Mesodermal cell (in vitro differentiated cells): ENCODE results near the gene LDLRAD4.

Source experiments
- H3K27ac ChIP-seq: 2 replicates; pipeline ENCODE4 v1.7.0; 2013; ENCODE audit warnings: mild to moderate bottlenecking, low read depth, low read length, moderate library complexity; ENCODE audit not compliant: severe bottlenecking
- H3K36me3 ChIP-seq: 2 replicates; pipeline ENCODE4 v1.7.1; 2013; ENCODE audit warnings: mild to moderate bottlenecking, low read length, moderate library complexity; ENCODE audit not compliant: control insufficient read depth, insufficient read depth
- H3K4me1 ChIP-seq: one replicate; pipeline ENCODE4 v1.7.1; 2013; ENCODE audit warnings: mild to moderate bottlenecking, low read length; ENCODE audit not compliant: insufficient read depth, control insufficient read depth, poor library complexity, severe bottlenecking
- H3K4me3 ChIP-seq: 2 replicates; pipeline ENCODE4 v1.7.0; 2013; ENCODE audit warnings: low read length, control low read depth, mild to moderate bottlenecking; ENCODE audit not compliant: insufficient read depth, poor library complexity, severe bottlenecking; ENCODE audit errors: extremely low read depth
- H3K9me3 ChIP-seq: 2 replicates; pipeline ENCODE4 v1.7.1; 2013; ENCODE audit warnings: mild to moderate bottlenecking, low read length, moderate library complexity; ENCODE audit not compliant: control insufficient read depth
- WGBS, 2 experiments: methylation state at CpG; one replicate each; pipeline ENCODE4 v1.1.5; 2013; ENCODE audit warnings: missing lambda C conversion rate in 2 of 2; ENCODE audit not compliant: insufficient coverage in 2 of 2; 5-methylcytosine and 5-hydroxymethylcytosine counted together

Gene LDLRAD4

DNA sequence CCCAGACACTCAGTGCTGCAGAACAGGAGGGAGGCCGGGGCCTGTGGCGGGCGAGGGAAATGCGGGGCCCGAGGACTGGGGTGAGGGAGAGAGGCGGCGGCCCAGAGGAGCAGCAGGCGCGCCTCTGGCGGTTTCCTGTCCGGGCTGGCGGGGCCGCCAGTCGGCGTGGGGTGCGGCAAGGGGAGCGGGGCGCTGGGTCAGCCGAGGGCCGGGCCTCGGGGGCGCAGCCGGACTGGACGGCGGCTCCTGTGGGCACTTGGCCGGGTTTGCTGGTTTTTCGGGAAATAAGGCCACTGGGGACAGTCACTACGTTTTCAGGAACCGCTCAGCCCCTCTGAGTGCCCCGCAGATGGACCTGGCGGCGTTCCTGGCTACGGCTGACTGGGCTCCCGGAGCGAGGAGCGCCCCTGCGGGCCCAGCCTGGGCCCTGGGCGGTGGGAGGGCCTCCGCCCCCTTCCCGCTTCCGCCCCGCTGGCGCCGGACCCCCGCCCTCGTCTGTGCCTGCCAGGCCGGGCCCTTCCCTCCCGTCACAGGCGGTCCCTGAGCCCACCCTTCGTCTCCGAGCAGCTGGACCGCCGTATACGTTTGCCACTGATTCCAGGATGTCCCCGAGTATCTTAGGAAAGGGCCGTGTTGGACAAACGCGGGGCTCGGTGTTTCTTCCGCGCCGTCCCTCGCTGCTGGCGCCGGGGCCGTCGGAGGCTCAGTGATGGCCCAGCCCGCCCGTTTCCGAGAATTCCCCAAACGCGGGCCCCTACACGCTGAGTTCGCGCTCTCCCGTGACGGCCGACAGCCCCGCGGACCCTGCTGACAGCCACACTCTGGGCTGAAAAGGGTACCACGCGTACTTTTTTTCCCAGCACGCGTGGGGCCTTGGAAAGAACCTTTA lies 423.2 kb downstream of the LDLRAD4 start:
- no peaks in the 10 kb centered on the region for H3K9me3 ChIP-seq
- H3K4me1 ChIP-seq, result no peaks in the 10 kb centered on the region
- H3K4me3 ChIP-seq, result no peak overlapping the region
- no peaks in the 10 kb centered on the region for H3K36me3 ChIP-seq
- WGBS, 2 experiments, result 71 to 77% methylated on average over 70 to 83 of the region's 84 CpGs
- no peak overlapping the region for H3K27ac ChIP-seq

DNA sequence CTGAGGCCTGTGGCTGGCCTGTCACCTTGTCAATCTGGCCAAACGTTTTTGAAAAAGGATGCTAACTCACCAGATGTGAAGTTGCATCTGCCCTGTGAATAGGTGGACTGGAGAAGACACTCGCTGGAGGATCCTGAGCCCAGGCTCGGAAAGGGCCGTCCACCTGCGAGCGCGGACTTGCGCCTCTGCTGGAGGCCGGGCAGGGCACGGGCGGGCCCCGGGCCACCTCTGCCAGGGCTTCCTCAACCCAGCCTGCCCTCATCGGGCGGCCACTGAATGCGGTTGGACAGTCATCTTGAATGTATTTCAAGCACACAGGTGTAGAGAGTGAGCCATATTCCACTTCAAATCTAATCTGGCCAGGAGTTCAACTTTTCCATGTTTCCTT lies 423.9 kb downstream of the LDLRAD4 start:
- no peaks in the 10 kb centered on the region for H3K9me3 ChIP-seq
- WGBS, 2 experiments, result 80 to 92% methylated on average over 3 to 12 of the region's 15 CpGs

GRCh38 chr18:13643261-13643751 lies 424.7 kb downstream of the LDLRAD4 start:
- no peak overlapping the region for H3K4me3 ChIP-seq
- no peaks in the 10 kb centered on the region for H3K9me3 ChIP-seq
- H3K36me3 ChIP-seq, result no peaks in the 10 kb centered on the region
- WGBS, 2 experiments, result 93% methylated on average over 2 of the region's 16 CpGs; no CpG with 5 or more reads in 1 of the 2 experiments
- H3K27ac ChIP-seq, result no peak overlapping the region
- no peaks in the 10 kb centered on the region for H3K4me1 ChIP-seq

More for the DNA sequence above, 423.9 kb downstream of the LDLRAD4 start:
- Histone ChIP-seq H3K27ac (no peak overlapping the region), H3K4me1 (no peaks in the 10 kb centered on the region), H3K4me3 (no peak overlapping the region), H3K36me3 (no peaks in the 10 kb centered on the region)

DNA sequence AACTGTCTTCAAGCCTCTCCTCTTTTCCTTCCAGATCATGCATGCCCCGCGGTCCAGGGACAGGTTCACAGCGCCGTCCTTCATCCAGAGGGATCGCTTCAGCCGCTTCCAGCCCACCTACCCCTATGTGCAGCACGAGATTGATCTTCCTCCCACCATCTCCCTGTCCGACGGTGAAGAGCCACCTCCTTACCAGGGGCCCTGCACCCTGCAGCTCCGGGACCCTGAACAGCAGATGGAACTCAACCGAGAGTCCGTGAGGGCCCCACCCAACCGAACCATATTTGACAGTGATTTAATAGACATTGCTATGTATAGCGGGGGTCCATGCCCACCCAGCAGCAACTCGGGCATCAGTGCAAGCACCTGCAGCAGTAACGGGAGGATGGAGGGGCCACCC lies 426.5 kb downstream of the LDLRAD4 start:
- Histone ChIP-seq H3K9me3 (no peaks in the 10 kb centered on the region), H3K4me1 (no peaks in the 10 kb centered on the region), H3K4me3 (no peak overlapping the region), H3K27ac (no peak overlapping the region), H3K36me3 (no peaks in the 10 kb centered on the region)
- WGBS, 2 experiments, result 90 to 96% methylated on average over 2 to 16 of the region's 16 CpGs

- WGBS, 2 experiments, result no CpG with 5 or more reads among the region's 4 CpGs
- Histone ChIP-seq H3K27ac (no peak overlapping the region), H3K4me3 (no peak overlapping the region), H3K9me3 (no peaks in the 10 kb centered on the region), H3K36me3 (no peaks in the 10 kb centered on the region), H3K4me1 (no peaks in the 10 kb centered on the region)
Measured at GRCh38 chr18:13646633-13647032, 428.1 kb downstream of the LDLRAD4 start.

GRCh38 chr18:13647761-13648160 lies 429.2 kb downstream of the LDLRAD4 start:
- Histone ChIP-seq H3K4me3 (no peak overlapping the region), H3K4me1 (no peaks in the 10 kb centered on the region)
- WGBS, 2 experiments, result 92 to 98% methylated on average over 4 of the region's 4 CpGs

DNA sequence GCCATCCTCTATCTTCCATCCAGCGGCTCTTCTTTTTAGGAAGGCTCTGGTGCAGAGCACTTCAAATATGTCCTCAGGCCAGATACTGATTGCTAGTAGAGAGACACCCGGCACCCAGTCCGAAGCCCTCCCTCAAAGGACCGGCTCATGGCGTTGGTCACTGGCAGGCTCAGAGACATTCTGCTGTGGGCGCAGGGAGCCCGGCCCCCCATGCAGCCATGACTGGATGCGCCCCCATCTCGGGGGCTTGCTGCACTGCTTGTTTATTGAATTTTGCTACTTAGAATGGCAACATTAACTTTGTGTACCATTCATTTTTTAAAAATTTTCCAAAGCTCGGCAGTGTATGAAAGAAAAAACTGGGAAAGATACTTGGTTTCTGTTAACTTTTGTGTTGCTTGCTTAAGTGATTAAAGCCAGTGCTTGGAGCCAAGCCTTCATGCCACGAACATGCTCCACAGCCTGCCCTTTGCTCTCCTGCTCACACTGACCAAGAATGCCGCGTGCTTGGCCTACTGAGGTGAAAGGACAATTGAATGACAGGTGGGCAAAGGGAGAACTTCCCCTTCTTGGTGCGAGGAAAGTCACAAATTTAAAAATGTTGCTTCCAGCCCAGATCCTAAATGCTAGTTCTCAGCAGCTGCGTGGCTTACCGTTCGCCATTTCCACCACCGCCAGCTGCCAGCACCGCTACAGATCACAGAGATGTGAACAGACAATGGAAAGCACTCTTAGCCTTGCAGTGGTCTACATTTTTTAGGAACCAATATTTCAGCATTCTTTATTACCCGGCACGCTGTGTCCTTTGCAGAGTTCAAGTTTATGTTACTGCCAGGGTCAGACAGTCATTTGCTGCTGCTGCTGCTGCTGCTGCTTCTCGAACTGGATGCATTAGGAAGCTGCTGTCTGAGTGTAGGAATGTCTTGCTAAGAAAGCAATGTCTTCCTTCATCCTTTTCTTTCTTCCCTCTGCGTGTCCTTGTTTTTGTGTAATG lies 431.1 kb downstream of the LDLRAD4 start:
- Histone ChIP-seq H3K27ac (no peak overlapping the region), H3K4me3 (no peak overlapping the region), H3K9me3 (no peaks in the 10 kb centered on the region), H3K4me1 (no peaks in the 10 kb centered on the region), H3K36me3 (no peaks in the 10 kb centered on the region)
- 95% methylated on average over 13 to 17 of the region's 23 CpGs for WGBS, 2 experiments

More at GRCh38 chr18:13647761-13648160, 429.2 kb downstream of the LDLRAD4 start:
- Histone ChIP-seq H3K36me3 (no peaks in the 10 kb centered on the region), H3K27ac (no peak overlapping the region), H3K9me3 (no peaks in the 10 kb centered on the region)

- no peaks in the 10 kb centered on the region for H3K4me1 ChIP-seq
- H3K27ac ChIP-seq, result no peak overlapping the region
- WGBS, 2 experiments, result 87 to 89% methylated on average over 10 to 12 of the region's 13 CpGs
- H3K36me3 ChIP-seq, result no peaks in the 10 kb centered on the region
- H3K9me3 ChIP-seq, result no peaks in the 10 kb centered on the region
- H3K4me3 ChIP-seq, result no peak overlapping the region
Measured at GRCh38 chr18:13653746-13654433, 435.3 kb downstream of the LDLRAD4 start.

DNA sequence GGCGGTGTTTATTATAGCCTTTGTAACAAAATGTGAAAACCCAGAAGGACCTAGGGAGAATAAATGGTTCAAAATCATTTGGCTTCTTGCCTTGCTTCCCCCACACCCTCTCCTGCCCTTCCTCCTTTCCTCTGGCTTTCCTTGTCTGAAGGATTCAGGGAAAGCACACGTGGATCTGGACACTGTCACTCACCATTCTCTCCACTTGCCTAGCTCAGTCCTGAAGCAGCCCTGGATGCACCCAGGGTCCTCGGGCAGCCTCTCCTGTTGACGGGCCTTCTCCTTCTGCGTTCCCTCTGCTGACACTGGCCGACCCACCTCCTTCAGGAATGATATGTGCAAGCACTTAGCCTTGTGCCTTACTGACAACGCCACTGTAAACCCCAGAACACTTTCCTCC lies 439.4 kb downstream of the LDLRAD4 start:
- H3K36me3 ChIP-seq, result peaks cover 6% of the 10 kb centered on the region
- H3K4me3 ChIP-seq, result no peak overlapping the region
- no peaks in the 10 kb centered on the region for H3K4me1 ChIP-seq
- H3K9me3 ChIP-seq, result no peaks in the 10 kb centered on the region
- H3K27ac ChIP-seq, result no peak overlapping the region
- 65 to 72% methylated on average over 6 of the region's 7 CpGs for WGBS, 2 experiments
